Large intestine (tissue), 3 donors: ENCODE results near the gene NAPB. TPM values are rescaled to one million over a fixed set of nuclear protein-coding genes. Genes with fewer than 3 reads are reported as not detected.

Source experiments
- DNase-seq, 2 donors: peaks; one replicate each; pipeline versions ENCODE4 v3.0.0 to v3.0.0-alpha.2; 2013
- H3K27ac ChIP-seq: one replicate; pipeline ENCODE4 v1.5.1; 2013; ENCODE audit warnings: low read length
- H3K27me3 ChIP-seq: 2 replicates; pipeline ENCODE4 v1.6.1; 2013; ENCODE audit warnings: low read length; ENCODE audit not compliant: control insufficient read depth, insufficient read depth
- H3K36me3 ChIP-seq: 2 replicates; pipeline ENCODE4 v1.6.1; 2013; ENCODE audit warnings: low read length; ENCODE audit not compliant: control insufficient read depth, insufficient read depth
- H3K4me1 ChIP-seq: one replicate; pipeline ENCODE4 v1.6.1; 2013; ENCODE audit warnings: low read length; ENCODE audit not compliant: control insufficient read depth, insufficient read depth
- H3K4me3 ChIP-seq: one replicate; pipeline ENCODE4 v1.5.1; 2013; ENCODE audit warnings: low read length
- H3K9me3 ChIP-seq: one replicate; pipeline ENCODE4 v1.6.1; 2013; ENCODE audit warnings: mild to moderate bottlenecking, low read depth, low read length, moderate library complexity; ENCODE audit not compliant: control insufficient read depth
- WGBS: methylation state at CpG from one replicate; pipeline ENCODE4 v1.1.5; 2013; ENCODE audit warnings: low lambda C conversion rate; ENCODE audit not compliant: insufficient coverage; 5-methylcytosine and 5-hydroxymethylcytosine counted together
- polyA plus RNA-seq: library from polyadenylated mRNA; unstranded; fragments of 120-200 nt; gene quantifications from one replicate; pipeline ENCODE4 v1.2.1, GENCODE V29; 2013

Gene NAPB
- polyA plus RNA-seq, 1 donor, result 19.9 TPM

DNA sequence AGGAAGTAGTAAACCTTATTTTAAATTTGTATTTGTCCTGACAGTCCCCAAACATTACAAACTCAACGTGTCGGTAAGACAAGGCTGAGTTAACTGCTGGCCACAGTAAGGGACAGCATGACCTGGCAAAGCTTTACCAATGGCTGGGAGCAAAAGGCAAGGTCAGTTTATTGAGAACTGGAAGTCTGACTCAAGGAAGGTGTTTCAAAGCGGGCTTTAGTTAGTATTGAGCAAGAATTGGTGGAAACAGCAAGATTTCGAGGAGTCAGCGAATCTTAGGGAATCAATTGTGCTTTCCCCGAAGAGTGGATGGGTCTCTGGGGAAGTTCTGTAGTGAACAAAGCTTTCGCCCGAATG lies 60.2 kb downstream of the NAPB start:
- WGBS, result no CpG with 5 or more reads among the region's 8 CpGs
- no peaks in the 10 kb centered on the region for H3K9me3 ChIP-seq
- H3K36me3 ChIP-seq, result peaks cover 20% of the 10 kb centered on the region
- H3K27ac ChIP-seq, result peak overlapping the region; percentile 98
- H3K4me1 ChIP-seq, result peaks cover 21% of the 10 kb centered on the region
- DNase-seq, result peak in 1 of 2 donors; percentile 76
- peak overlapping the region; percentile 78 for H3K4me3 ChIP-seq
- H3K27me3 ChIP-seq, result no peaks in the 10 kb centered on the region

- DNase-seq, result no peak
- Histone ChIP-seq H3K36me3 (peaks cover 19% of the 10 kb centered on the region), H3K4me1 (peaks cover 21% of the 10 kb centered on the region), H3K27ac (peak overlapping the region; percentile 98), H3K4me3 (peak overlapping the region; percentile 78), H3K9me3 (no peaks in the 10 kb centered on the region), H3K27me3 (no peaks in the 10 kb centered on the region)
- WGBS, result no CpG with 5 or more reads among the region's 1 CpG
Measured at GRCh38 chr20:23360531-23360930, 60.8 kb downstream of the NAPB start.

DNA sequence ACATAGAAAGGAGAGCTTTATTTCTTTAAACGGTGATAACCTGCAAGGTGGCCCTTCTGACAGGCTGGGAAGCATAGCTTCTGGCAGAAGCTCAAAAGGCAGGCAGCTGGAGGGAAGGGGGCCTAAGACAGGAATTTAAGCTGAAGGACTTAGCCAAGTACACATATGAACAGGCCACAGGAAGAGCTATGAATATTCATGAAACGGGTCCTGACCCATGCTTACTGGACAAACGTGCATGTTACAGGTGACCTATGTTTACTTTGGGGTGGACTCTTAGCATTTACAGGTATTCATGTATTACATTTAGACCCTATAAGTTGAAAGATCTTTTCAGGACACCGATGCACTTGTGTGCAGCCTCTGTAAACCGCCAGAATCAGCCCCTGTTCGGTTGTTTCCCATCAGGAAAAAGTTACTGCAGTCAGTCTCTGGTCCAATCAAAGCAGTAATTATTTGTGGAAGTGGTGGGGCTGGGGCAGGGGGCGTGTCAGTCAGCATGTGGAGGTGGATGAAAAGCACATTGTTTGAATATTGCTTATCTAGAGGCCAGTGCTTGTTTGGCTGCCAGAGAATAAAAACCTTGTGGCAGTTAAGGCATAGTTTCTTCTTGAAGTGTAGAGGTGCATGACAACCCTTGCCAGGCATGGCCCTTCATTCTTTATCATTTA lies 62.2 kb downstream of the NAPB start:
- Histone ChIP-seq H3K4me3 (no peak overlapping the region), H3K27ac (peak overlapping the region; percentile 92), H3K36me3 (peaks cover 20% of the 10 kb centered on the region), H3K27me3 (no peaks in the 10 kb centered on the region), H3K4me1 (peaks cover 21% of the 10 kb centered on the region), H3K9me3 (no peaks in the 10 kb centered on the region)
- WGBS, result no CpG with 5 or more reads among the region's 7 CpGs
- peak in 1 of 2 donors; percentile 63 for DNase-seq

DNA sequence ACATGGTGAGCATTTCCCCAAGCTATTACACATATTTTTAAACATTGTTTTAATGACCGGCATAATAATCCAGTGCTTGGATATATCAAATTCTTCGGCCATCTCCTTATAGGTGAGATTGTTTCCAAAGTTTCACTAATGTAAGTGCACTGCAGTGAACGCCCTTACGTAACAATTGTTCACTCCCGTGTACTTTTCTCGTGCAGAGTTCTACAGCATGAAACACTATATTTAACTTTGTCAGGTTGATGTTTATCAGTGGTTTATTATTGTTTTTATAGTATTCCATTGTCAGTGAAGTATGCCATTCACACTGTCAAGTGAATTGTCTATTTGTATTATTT lies 62.8 kb downstream of the NAPB start:
- 10% methylated on average over 2 of the region's 6 CpGs for WGBS
- H3K9me3 ChIP-seq, result no peaks in the 10 kb centered on the region
- peaks cover 21% of the 10 kb centered on the region for H3K4me1 ChIP-seq
- no peak for DNase-seq
- H3K36me3 ChIP-seq, result peaks cover 25% of the 10 kb centered on the region
- H3K4me3 ChIP-seq, result peak overlapping the region; percentile 59
- no peaks in the 10 kb centered on the region for H3K27me3 ChIP-seq
- H3K27ac ChIP-seq, result peak overlapping the region; percentile 92

DNA sequence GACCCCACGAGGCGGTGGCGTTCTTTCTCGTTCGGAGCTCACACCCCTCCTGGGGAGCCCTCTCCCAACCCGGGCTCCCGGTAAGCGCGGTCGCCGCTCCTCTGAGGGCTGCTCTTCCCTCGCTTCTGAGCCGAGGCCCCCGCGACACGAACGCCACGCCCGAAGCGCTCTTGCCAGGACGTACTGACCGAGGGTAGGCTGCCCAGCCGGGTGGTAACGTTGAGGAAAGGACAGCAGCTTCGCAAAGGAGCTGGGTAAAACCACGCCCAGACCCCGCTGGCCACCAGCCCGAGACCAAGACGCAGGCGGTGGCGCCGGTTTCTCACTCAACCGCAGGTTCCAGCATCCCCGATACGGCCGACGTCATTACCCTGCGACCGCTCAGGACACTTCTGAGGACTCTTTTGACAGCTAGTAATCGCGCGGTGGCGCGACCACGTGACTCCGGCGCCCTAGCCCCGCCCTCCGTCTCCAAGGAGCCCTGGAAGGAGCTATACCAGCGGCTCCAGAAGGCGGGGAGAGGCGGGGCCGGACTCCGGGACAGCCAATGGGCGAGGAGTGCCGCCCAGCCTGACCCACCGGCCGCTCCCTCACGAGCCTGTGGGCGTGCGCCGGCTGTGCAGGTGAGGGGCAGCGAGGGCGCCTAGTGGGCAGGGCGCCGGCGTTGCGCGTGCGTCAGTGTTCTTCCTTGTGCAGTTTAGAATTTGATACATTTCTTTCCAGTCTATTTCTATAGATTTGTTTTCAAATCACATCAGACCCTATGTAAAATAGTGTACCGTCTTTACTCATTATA lies 63.3 kb downstream of the NAPB start:
- Histone ChIP-seq H3K4me1 (peaks cover 15% of the 10 kb centered on the region), H3K4me3 (peak overlapping the region; percentile 59), H3K9me3 (no peaks in the 10 kb centered on the region), H3K27me3 (no peaks in the 10 kb centered on the region), H3K27ac (peak overlapping the region; percentile 92), H3K36me3 (peaks cover 25% of the 10 kb centered on the region)
- no CpG with 5 or more reads among the region's 71 CpGs for WGBS
- DNase-seq, result peak; percentile 100

DNA sequence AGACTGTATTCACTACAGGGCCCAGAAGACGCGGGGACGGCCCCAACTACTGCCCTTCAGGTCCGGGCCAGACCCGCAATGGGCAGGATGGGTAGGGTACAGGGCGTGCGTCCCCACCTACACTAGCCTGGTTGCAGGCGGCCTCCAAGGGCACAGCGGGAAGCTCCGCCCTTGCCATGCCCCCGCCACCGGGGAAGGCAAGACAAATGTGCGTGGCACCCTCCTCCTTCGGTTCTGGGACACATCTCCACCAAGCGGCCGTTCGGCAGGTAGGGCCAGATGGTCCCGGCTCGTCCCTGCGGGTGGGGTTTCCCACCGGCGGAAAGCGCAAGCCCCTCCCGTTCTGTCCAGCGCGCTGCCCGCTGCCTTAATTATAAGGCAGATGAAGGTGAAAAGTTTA lies 65.1 kb downstream of the NAPB start:
- Histone ChIP-seq H3K36me3 (peaks cover 25% of the 10 kb centered on the region), H3K4me1 (peaks cover 17% of the 10 kb centered on the region), H3K27me3 (no peaks in the 10 kb centered on the region), H3K27ac (no peak overlapping the region), H3K4me3 (no peak overlapping the region), H3K9me3 (no peaks in the 10 kb centered on the region)
- no peak for DNase-seq
- no CpG with 5 or more reads among the region's 27 CpGs for WGBS

- WGBS, result no CpG with 5 or more reads among the region's 64 CpGs
- Histone ChIP-seq H3K27me3 (no peaks in the 10 kb centered on the region), H3K27ac (peak overlapping the region; percentile 98), H3K36me3 (peaks cover 23% of the 10 kb centered on the region), H3K4me1 (peaks cover 10% of the 10 kb centered on the region), H3K9me3 (no peaks in the 10 kb centered on the region), H3K4me3 (peak overlapping the region; percentile 64)
- DNase-seq, result peak; percentile 54 to 72
Measured at GRCh38 chr20:23350904-23351838, 70.1 kb downstream of the NAPB start.

GRCh38 chr20:23350196-23350903 lies 70.9 kb downstream of the NAPB start, which contains the start of gene NXT1:
Gene NXT1 (plus strand): TSS chr20:23350791. CDS start chr20:23354042, 3,251 bp downstream.
- Histone ChIP-seq H3K27me3 (no peaks in the 10 kb centered on the region), H3K4me3 (peak within 1 kb of the TSS; percentile 64), H3K36me3 (peaks cover 17% of the 10 kb centered on the region), H3K4me1 (peaks cover 10% of the 10 kb centered on the region), H3K27ac (peak within 1 kb of the TSS; percentile 98), H3K9me3 (no peaks in the 10 kb centered on the region)
- WGBS, result no CpG with 5 or more reads among the region's 65 CpGs
- peak; percentile 97 to 99 for DNase-seq

- Histone ChIP-seq H3K27ac (peak overlapping the region; percentile 98), H3K4me3 (peak overlapping the region; percentile 64), H3K36me3 (peaks cover 10% of the 10 kb centered on the region), H3K9me3 (no peaks in the 10 kb centered on the region), H3K4me1 (peaks cover 10% of the 10 kb centered on the region), H3K27me3 (no peaks in the 10 kb centered on the region)
- DNase-seq, result peak in 1 of 2 donors; percentile 93
- WGBS, result no CpG with 5 or more reads among the region's 23 CpGs
Measured at GRCh38 chr20:23349338-23350195, 71.7 kb downstream of the NAPB start.
